Caco-2 (cell line): ENCODE results near the gene RGS19. TPM values are rescaled to one million over a fixed set of nuclear protein-coding genes. Genes with fewer than 3 reads are reported as not detected.

Source experiments
- BruUV-seq: library from RNA; stranded (reverse); fragments of 400-500 nt; replicated peaks from 2 replicates; lab custom pipeline; 2021; lab: Mats Ljungman, UMichigan
- CTCF ChIA-PET: fragments of 300-600 bp; sonication (Branson Sonifier 250); formaldehyde crosslinking; loops from one replicate; lab custom pipeline; 2022; ENCODE audit warnings: antibody characterized with exemption; lab: Charles Lee
- POLR2A ChIA-PET: fragments of 300-600 bp; sonication (Branson Sonifier 250); formaldehyde crosslinking; loops from one replicate; lab custom pipeline; 2022; ENCODE audit warnings: antibody characterized with exemption; lab: Charles Lee
- DNase-seq, 2 experiments: peaks; one replicate each; pipeline versions ENCODE4 v3.0.0 to v3.0.0-alpha.2; 2020 to 2022
- H3K27me3 ChIP-seq: replicated peaks from 2 replicates; pipeline ENCODE4 v1.6.0; 2011; ENCODE audit warnings: low read length; ENCODE audit not compliant: control insufficient read depth, insufficient read depth
- H3K36me3 ChIP-seq: 2 replicates; pipeline ENCODE4 v1.5.1; 2011; ENCODE audit warnings: low read length; ENCODE audit not compliant: control insufficient read depth, insufficient read depth
- H3K4me1 ChIP-seq: fragments of 250-450 bp; sonication (Bioruptor Pico); 2 replicates; pipeline ENCODE4 v1.5.1; 2020; ENCODE audit warnings: mild to moderate bottlenecking
- H3K4me3 ChIP-seq: 2 replicates; pipeline ENCODE4 v1.5.1; 2011; ENCODE audit warnings: low read depth, mild to moderate bottlenecking, control low read depth, low read length
- H3K9me3 ChIP-seq: fragments of 250-450 bp; sonication (Bioruptor Pico); 2 replicates; pipeline ENCODE4 v1.5.1; 2020; ENCODE audit warnings: mild to moderate bottlenecking, moderate library complexity
- H3K27ac Mint-ChIP-seq: one replicate; pipeline ENCODE4 v1.8.0; 2022; ENCODE audit warnings: mixed read lengths; ENCODE audit not compliant: unreplicated experiment
- H3K27me3 Mint-ChIP-seq: one replicate; pipeline ENCODE4 v1.8.0; 2022; ENCODE audit warnings: mixed read lengths; ENCODE audit not compliant: insufficient read depth, unreplicated experiment
- H3K36me3 Mint-ChIP-seq: one replicate; pipeline ENCODE4 v1.8.0; 2022; ENCODE audit warnings: mild to moderate bottlenecking, mixed read lengths; ENCODE audit not compliant: insufficient read depth, unreplicated experiment
- H3K4me1 Mint-ChIP-seq: one replicate; pipeline ENCODE4 v1.8.0; 2022; ENCODE audit warnings: low read depth, mixed read lengths; ENCODE audit not compliant: unreplicated experiment
- H3K4me3 Mint-ChIP-seq: one replicate; pipeline ENCODE4 v1.8.0; 2022; ENCODE audit warnings: mild to moderate bottlenecking, moderate library complexity, mixed read lengths; ENCODE audit not compliant: unreplicated experiment
- H3K9me3 Mint-ChIP-seq: one replicate; pipeline ENCODE4 v1.8.0; 2022; ENCODE audit warnings: mixed read lengths; ENCODE audit not compliant: unreplicated experiment
- CTCF ChIP-seq, 2 experiments: fragments of 200-600 bp in 1 of 2; IDR thresholded peaks; 1 replicate in 1 of 2; 2 replicates in 1 of 2; pipeline versions ENCODE4 v1.5.1 to v1.8.0; 2011 to 2022; ENCODE audit warnings: antibody characterized with exemption in 1 of 2, control low read depth in 1 of 2, inconsistent platforms in 1 of 2, low read depth in 1 of 2, low read length in 1 of 2, mild to moderate bottlenecking in 1 of 2, moderate library complexity in 1 of 2; ENCODE audit not compliant: insufficient read depth in 1 of 2, severe bottlenecking in 1 of 2, unreplicated experiment in 1 of 2
- intact Hi-C: fragments of 100-400 bp; cut with micrococcal nuclease; formaldehyde crosslinking; loops from one replicate; pipeline ENCODE4 v1.10.0; 2022; ENCODE audit not compliant: unreplicated experiment
- total RNA-seq: library from RNA; stranded (reverse); gene quantifications from 2 replicates; pipeline ENCODE4 v1.2.3, GENCODE V29; 2022

The RGS19 gene
- total RNA-seq, 1 experiment from 2014 or later: 29.3 TPM

GRCh38 chr20:64112691-64113443, 33.5 kb upstream of the RGS19 start:
- Histone ChIP-seq H3K4me1 (no peaks in the 10 kb centered on the region), H3K9me3 (no peaks in the 10 kb centered on the region), H3K36me3 (no peaks in the 10 kb centered on the region), H3K4me3 (no peak overlapping the region), H3K27me3 (no peaks in the 10 kb centered on the region)
- Mint-ChIP-seq H3K27me3 (peaks cover 4% of the 10 kb centered on the region), H3K27ac (no peak overlapping the region), H3K4me1 (no peaks in the 10 kb centered on the region), H3K36me3 (no peaks in the 10 kb centered on the region), H3K9me3 (no peaks in the 10 kb centered on the region), H3K4me3 (no peak overlapping the region)
- no TSS peak for BruUV-seq
- POLR2A ChIA-PET: no interaction called here
- DNase-seq: peak; percentile 12 to 39
- intact Hi-C loops: no loop called here
- TF ChIP-seq CTCF (IDR thresholded peaks at IDR 0.05; ENCODE audit: insufficient read depth in 1 of 2, low read depth in 1 of 2, low read length in 1 of 2, severe bottlenecking in 1 of 2, unreplicated experiment in 1 of 2): no peak
- CTCF ChIA-PET: interaction anchor here (0.9 to 1.4 kb wide), 2 partner anchors 10 to 33 kb away, joined by 3 read pairs; partner anchors contain the start of gene OPRL1

GRCh38 chr20:64111841-64112641, 32.7 kb upstream of the RGS19 start:
- Histone ChIP-seq H3K4me1 (no peaks in the 10 kb centered on the region), H3K27me3 (no peaks in the 10 kb centered on the region), H3K36me3 (no peaks in the 10 kb centered on the region), H3K4me3 (no peak overlapping the region), H3K9me3 (no peaks in the 10 kb centered on the region)
- Mint-ChIP-seq H3K4me1 (no peaks in the 10 kb centered on the region), H3K9me3 (no peaks in the 10 kb centered on the region), H3K27me3 (peaks cover 4% of the 10 kb centered on the region), H3K4me3 (no peak overlapping the region), H3K27ac (no peak overlapping the region), H3K36me3 (no peaks in the 10 kb centered on the region)
- intact Hi-C loops: no loop called here
- no TSS peak for BruUV-seq
- TF ChIP-seq CTCF (IDR thresholded peaks at IDR 0.05; ENCODE audit: insufficient read depth in 1 of 2, low read depth in 1 of 2, low read length in 1 of 2, severe bottlenecking in 1 of 2, unreplicated experiment in 1 of 2): no peak
- ChIA-PET CTCF (interaction anchor here (0.6 to 2.5 kb wide), 4 partner anchors 8 to 1009 kb away, joined by 3 to 13 read pairs (median 3); partner anchors contain the start of gene OPRL1), POLR2A (no interaction called here)
- peak; percentile 4 to 45 for DNase-seq

- no TSS peak for BruUV-seq
- Mint-ChIP-seq H3K9me3 (no peaks in the 10 kb centered on the region), H3K4me1 (no peaks in the 10 kb centered on the region), H3K36me3 (no peaks in the 10 kb centered on the region), H3K4me3 (no peak overlapping the region), H3K27me3 (peaks cover 15% of the 10 kb centered on the region), H3K27ac (no peak overlapping the region)
- peak; percentile 19 to 49 for DNase-seq
- no peaks in the 10 kb centered on the region; the same call in 1 of the 2 replicates for H3K27me3 ChIP-seq
- ChIA-PET POLR2A (no interaction called here), CTCF (interaction anchor here (0.6 to 2.5 kb wide), 3 partner anchors 8 to 28 kb away, joined by 3 to 13 read pairs (median 8); no protein-coding TSS in a partner anchor)
- no peaks in the 10 kb centered on the region for H3K4me1 ChIP-seq
- H3K36me3 ChIP-seq: no peaks in the 10 kb centered on the region
- no peak overlapping the region for H3K4me3 ChIP-seq
- intact Hi-C loops: no loop called here
- TF ChIP-seq CTCF (IDR thresholded peaks at IDR 0.05; ENCODE audit: insufficient read depth in 1 of 2, low read depth in 1 of 2, low read length in 1 of 2, severe bottlenecking in 1 of 2, unreplicated experiment in 1 of 2): no peak
- H3K9me3 ChIP-seq: no peaks in the 10 kb centered on the region; the same call in 1 of the 2 replicates
Measured at GRCh38 chr20:64110411-64111068, 31.2 kb upstream of the RGS19 start.
